ENCODE results near the gene WDR20. TPM values are rescaled to one million over a fixed set of nuclear protein-coding genes. Genes with fewer than 3 reads are reported as not detected.
A peak's percentile ranks its signal among the peaks of the same experiment; 100 is the strongest.

Gene WDR20
- total RNA-seq = 44.2 TPM
- polyA plus RNA-seq (ENCODE audit: insufficient read depth, low read depth, low replicate concordance) = 12.6 TPM
- long read RNA-seq, donor 1, partial matches to known transcripts = 0 of 2 reads
- long read RNA-seq, donor 1, other reads (novel, unspliced or antisense) = 0 of 2 reads
- long read RNA-seq, donor 2, partial matches to known transcripts = 0 of 5 reads
- long read RNA-seq, donor 2, other reads (novel, unspliced or antisense) = 0 of 5 reads
- long read RNA-seq, donor 3, partial matches to known transcripts = 0 of 6 reads
- long read RNA-seq, donor 3, other reads (novel, unspliced or antisense) = 0 of 6 reads
- long read RNA-seq, donor 4, partial matches to known transcripts = 0 of 3 reads
- long read RNA-seq, donor 4, other reads (novel, unspliced or antisense) = 0 of 3 reads
- long read RNA-seq, donor 5 = 0 reads
- long read RNA-seq, donor 6, partial matches to known transcripts = 0 of 4 reads
- long read RNA-seq, donor 6, other reads (novel, unspliced or antisense) = 0 of 4 reads
- long read RNA-seq, donor 7, transcript WDR20-204 (3 exons, 2,391 nt) = major isoform, 8 of 29 reads
- long read RNA-seq, donor 7, partial matches to known transcripts = 0 of 29 reads
- long read RNA-seq, donor 7, other reads (novel, unspliced or antisense) = 13 of 29 reads
- long read RNA-seq, donor 8, partial matches to known transcripts = 0 of 2 reads
- long read RNA-seq, donor 8, other reads (novel, unspliced or antisense) = 0 of 2 reads
- long read RNA-seq, donor 9, partial matches to known transcripts = 0 of 1 reads
- long read RNA-seq, donor 9, other reads (novel, unspliced or antisense) = 0 of 1 reads
- long read RNA-seq, donor 10, transcript WDR20-204 (3 exons, 2,391 nt) = major isoform, 6 of 6 reads
- long read RNA-seq, donor 10, partial matches to known transcripts = 0 of 6 reads
- long read RNA-seq, donor 10, other reads (novel, unspliced or antisense) = 0 of 6 reads

DNA sequence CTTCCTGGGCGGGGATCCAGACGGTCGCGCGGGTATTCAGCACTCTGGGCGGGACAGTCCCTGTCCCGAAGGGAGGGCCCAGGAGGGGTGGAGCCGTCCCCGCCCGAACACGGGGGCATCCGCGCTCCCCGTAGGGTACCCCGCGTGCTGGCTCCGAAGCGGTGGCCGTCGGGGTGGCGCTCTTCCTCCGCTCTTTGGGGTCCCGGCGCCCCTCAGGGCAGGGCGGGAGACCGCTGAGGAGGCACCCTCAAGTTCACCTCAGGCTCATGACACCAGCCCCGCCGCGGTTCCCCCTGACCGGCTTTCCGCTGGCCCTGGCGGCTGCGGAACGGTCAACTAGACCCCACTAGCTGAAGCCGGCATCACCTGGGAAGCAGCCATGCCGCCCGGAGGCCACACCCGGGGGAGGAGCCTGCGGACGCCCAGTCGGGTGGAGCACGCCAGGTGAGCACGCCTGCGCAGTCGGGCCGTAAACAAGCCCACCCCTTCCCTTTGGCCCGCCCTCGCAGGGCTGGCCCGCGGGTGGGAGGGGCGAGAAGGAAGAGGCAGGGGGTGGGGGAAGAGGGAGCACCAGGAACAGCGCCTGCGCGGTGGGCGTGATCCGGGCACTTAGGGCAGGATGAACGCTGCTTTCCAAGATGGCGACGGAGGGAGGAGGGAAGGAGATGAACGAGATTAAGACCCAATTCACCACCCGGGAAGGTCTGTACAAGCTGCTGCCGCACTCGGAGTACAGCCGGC is at the start of gene WDR20:
TSS of gene WDR20 (plus strand) at position 612 of the 741 bp plus-strand sequence. CDS start at position 639, 27 bp downstream.
- TF ChIP-seq CTCF (IDR thresholded peaks at IDR 0.05; ENCODE audit: borderline replicate concordance, extremely low read depth, insufficient read depth) = no peak
- intact Hi-C loops (cut with DNase I) = no loop called here
- H3K27me3 ChIP-seq (ENCODE audit: control insufficient read depth, insufficient read depth, low read length) = no peaks in the 10 kb centered on the region
- FAIRE-seq (peak; percentile 49), DNase-seq (peak; percentile 99)
- H3K27ac ChIP-seq (ENCODE audit: low read depth in 2 of 2, low read length in 2 of 2) = peak within 1 kb of the TSS; percentile 66 to 79
- H3K4me1 ChIP-seq (ENCODE audit: control insufficient read depth in 2 of 3, insufficient read depth in 2 of 3, low read depth in 1 of 3, low read length in 3 of 3) = peaks cover 0 to 7% (median 5%) of the 10 kb centered on the region in 3 donors
- peak within 1 kb of the TSS; percentile 88 to 95 (median 94) for H3K9ac ChIP-seq (ENCODE audit: low read length in 3 of 3)
- no peaks in the 10 kb centered on the region for H3K9me3 ChIP-seq (ENCODE audit: control insufficient read depth in 2 of 3, insufficient read depth in 1 of 3, low read length in 3 of 3)
- no peaks in the 10 kb centered on the region for H3K36me3 ChIP-seq (ENCODE audit: control insufficient read depth in 2 of 3, insufficient read depth in 3 of 3, low read length in 3 of 3)
- H3K4me3 ChIP-seq (ENCODE audit: low read length in 3 of 3) = peak within 1 kb of the TSS; percentile 92 to 98 (median 95)

DNA sequence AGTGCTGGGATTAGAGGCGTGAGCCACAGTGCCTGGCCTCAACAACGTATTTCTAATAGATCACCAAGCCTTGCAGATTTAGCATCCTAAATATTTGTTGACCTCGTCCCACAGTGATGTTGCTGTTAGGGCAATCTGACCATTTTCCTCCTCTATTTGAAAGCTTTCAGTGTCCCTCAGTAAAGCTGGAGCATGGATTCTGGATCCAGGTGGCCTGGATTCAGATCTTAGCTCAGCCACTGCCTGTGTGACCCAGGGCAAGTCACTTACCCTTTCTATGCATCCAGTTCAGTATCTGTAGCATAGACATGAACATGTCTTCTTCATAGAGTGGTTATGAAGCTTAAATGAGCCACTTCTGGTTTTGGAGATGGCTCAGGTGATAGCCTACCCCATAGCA is 49.0 kb upstream of the WDR20 start:
- Histone ChIP-seq H3K9me3 (ENCODE audit: control insufficient read depth in 2 of 3, insufficient read depth in 1 of 3, low read length in 3 of 3) (no peaks in the 10 kb centered on the region), H3K36me3 (ENCODE audit: control insufficient read depth in 2 of 3, insufficient read depth in 3 of 3, low read length in 3 of 3) (peaks cover 0 to 1% (median 0%) of the 10 kb centered on the region in 3 donors), H3K9ac (ENCODE audit: low read length in 3 of 3) (no peak overlapping the region), H3K4me1 (ENCODE audit: control insufficient read depth in 2 of 3, insufficient read depth in 2 of 3, low read depth in 1 of 3, low read length in 3 of 3) (peaks cover 0 to 8% (median 4%) of the 10 kb centered on the region in 3 donors), H3K27me3 (ENCODE audit: control insufficient read depth, insufficient read depth, low read length) (no peaks in the 10 kb centered on the region), H3K27ac (ENCODE audit: low read depth in 2 of 2, low read length in 2 of 2) (no peak overlapping the region), H3K4me3 (ENCODE audit: low read length in 3 of 3) (no peak overlapping the region)
- intact Hi-C loops (cut with DNase I) = no loop called here
- FAIRE-seq (no peak), DNase-seq (no peak)
- no peak for TF ChIP-seq CTCF (IDR thresholded peaks at IDR 0.05; ENCODE audit: borderline replicate concordance, extremely low read depth, insufficient read depth)

- Histone ChIP-seq H3K27me3 (ENCODE audit: control insufficient read depth, insufficient read depth, low read length) (no peaks in the 10 kb centered on the region), H3K4me1 (ENCODE audit: control insufficient read depth in 2 of 3, insufficient read depth in 2 of 3, low read depth in 1 of 3, low read length in 3 of 3) (peaks cover 0 to 16% (median 9%) of the 10 kb centered on the region in 3 donors), H3K9ac (ENCODE audit: low read length in 3 of 3) (no peak overlapping the region), H3K4me3 (ENCODE audit: low read length in 3 of 3) (no peak overlapping the region), H3K9me3 (ENCODE audit: control insufficient read depth in 2 of 3, insufficient read depth in 1 of 3, low read length in 3 of 3) (no peaks in the 10 kb centered on the region), H3K27ac (ENCODE audit: low read depth in 2 of 2, low read length in 2 of 2) (no peak overlapping the region), H3K36me3 (ENCODE audit: control insufficient read depth in 2 of 3, insufficient read depth in 3 of 3, low read length in 3 of 3) (no peaks in the 10 kb centered on the region)
- DNase-seq (no peak), FAIRE-seq (no peak)
- TF ChIP-seq CTCF (IDR thresholded peaks at IDR 0.05; ENCODE audit: borderline replicate concordance, extremely low read depth, insufficient read depth) = no peak
- intact Hi-C loops (cut with DNase I) = no loop called here
Observed at GRCh38 chr14:102092806-102093205, 46.9 kb upstream of the WDR20 start.

All from kidney (tissue), 22 donors.